ENCODE data around the gene CEMIP2.

Gene CEMIP2

DNA sequence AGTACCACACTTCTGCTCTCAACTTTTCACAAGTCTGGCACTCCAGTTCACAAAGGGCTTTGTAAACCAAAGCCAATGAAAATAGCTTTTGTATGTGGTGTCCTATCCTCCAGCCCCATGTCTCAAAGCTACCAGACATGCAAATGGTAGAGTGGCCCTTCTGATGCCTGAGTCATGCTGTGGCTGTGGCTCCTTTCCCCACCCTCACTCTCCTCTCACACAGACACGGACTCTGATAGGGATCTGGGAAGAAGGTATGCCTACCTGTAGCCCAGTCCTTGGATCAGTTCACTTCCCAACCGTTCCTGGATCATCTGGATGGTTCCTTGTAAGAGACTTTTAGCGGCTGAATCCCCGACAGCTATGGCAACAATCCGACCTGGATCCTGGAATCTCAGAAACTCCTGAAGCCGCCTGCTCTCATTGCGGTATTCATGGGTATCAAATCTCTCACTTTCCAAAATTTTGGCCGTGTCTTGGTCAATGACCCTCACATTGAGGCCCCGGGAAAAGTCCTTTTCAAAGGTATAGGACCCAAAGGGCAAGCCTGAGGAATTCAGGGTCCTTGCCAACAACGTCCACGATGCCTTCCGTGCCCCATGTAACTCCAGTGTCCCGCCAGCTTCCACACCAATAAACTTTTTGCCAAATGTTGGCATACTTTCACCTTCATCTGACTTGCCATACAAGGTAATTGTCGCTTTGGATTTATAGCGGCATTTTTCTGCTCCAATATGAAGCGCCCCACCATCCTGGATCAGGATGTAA lies 23.4 kb downstream of the CEMIP2 start:
- DNase-seq, result no peak

DNA sequence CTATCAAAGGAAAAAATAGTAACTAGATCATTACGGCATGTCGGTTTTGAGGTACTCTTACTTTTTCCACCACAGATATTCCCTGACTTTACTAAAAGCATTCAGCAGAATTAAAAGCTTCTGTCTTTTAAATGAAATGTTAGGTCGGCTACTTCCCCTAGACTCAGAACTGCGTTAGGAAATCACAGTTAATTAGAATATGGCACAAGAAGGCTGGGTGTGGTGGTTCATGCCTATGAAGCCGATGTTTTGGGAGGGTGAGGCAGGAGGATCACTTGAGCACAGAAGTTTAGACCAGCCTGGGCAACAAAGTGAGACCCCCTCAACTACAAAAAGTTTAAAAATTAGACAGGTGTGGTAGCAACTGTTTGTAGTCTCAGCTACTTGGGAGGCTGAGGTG lies 24.4 kb downstream of the CEMIP2 start:
- DNase-seq, result no peak

DNA sequence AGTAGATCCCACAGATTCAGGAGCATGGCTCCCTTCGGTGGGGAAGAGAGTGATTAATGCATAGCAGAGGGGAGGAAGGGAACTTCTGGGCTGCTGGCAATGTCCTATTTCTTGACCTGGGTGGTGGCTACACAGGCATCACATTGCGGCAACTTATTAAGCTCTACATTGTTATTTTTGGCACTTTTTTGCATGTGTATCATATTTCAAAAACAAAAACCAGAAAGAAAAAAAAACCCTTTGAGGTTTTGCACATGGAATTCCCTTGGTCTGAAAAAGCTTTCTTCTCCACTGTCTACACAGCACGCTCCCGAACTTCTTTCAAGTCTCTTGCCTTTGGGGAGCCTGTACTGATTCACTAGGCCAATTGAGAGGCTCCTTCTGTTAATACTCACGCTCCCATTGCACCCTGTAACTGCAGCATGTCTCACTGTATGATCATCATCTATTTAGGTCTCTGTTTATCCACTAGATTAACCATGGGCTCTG lies 25.1 kb downstream of the CEMIP2 start:
- no peak for DNase-seq

- DNase-seq, result no peak
Observed at GRCh38 chr9:71742703-71743102, 25.6 kb downstream of the CEMIP2 start.

GRCh38 chr9:71741926-71742648 lies 26.2 kb downstream of the CEMIP2 start:
- no peak for DNase-seq

GRCh38 chr9:71740199-71740598 lies 28.1 kb downstream of the CEMIP2 start:
- DNase-seq, result no peak

DNA sequence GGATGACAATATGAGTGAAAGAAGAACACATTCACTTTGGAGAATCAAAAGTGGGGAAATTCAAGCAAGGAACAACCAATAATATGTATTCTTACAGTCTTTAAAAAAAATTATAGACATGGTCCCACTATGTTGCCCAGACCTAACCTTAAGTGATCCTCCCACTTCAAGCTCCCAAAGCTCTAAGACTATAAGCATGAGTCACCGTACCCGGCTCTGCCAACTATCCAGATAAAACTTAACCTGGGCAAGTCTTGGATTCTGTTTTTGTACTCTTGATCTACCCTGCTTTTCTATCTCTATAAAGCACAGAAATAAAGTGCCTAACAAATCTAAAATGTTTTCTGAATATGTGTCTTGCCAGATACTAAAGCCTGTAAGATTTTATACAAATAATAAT lies 30.9 kb downstream of the CEMIP2 start:
- no peak for DNase-seq

- DNase-seq, result no peak
Observed at GRCh38 chr9:71736236-71736635, 32.1 kb downstream of the CEMIP2 start.

DNA sequence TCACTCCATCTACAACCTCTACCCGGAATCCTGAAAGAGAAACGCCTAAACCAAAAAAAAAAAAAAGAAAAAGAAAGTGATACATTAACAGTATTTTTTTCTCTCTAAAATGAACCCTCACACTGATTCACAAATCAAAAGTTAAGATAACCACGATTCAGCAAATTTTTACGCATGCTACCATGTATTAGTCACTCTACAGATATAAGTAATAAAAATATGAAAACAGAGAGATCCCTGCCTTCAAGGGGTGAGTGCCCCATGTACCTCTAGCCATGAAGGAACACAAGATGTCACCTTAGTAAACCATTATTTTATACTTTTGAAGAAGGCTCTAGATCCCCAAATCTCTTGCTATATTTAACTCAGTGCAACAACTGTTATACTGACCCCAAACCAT lies 33.4 kb downstream of the CEMIP2 start:
- DNase-seq, result no peak

- no peak for DNase-seq
Observed at GRCh38 chr9:71733176-71733575, 35.1 kb downstream of the CEMIP2 start.

DNA sequence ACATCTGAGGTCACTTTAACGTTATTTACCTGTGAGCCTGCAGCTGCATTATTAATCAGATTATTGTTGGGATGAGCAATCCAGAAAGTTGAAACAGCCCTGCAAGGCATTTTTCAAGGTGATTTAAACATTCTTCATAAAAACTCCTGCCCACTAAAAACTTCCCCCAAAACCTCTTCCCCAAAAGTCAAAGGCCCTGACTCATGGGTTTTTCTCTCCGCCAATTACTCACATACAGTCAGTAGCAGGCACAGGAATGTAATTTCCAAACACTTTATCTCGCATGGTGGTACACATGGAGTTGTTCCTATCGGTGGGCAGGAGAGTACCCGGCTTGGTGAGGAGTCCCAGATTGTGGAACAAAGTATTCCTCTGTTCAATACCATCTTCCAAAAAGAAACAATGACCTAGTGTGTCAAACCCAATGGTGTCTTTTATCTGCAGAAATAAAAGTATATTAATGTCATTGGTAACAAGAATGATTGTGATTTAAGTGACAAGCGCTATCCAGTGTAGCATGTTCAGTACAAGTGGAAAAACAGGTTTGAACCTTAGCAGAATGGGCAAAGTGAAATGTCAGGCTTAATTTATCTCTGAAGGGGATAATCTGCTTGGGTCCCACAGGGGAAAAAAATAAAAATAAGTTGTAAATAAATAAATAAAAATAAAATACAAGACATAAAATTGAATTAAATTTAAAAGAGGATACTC lies 38.3 kb downstream of the CEMIP2 start:
- DNase-seq, result no peak

DNA sequence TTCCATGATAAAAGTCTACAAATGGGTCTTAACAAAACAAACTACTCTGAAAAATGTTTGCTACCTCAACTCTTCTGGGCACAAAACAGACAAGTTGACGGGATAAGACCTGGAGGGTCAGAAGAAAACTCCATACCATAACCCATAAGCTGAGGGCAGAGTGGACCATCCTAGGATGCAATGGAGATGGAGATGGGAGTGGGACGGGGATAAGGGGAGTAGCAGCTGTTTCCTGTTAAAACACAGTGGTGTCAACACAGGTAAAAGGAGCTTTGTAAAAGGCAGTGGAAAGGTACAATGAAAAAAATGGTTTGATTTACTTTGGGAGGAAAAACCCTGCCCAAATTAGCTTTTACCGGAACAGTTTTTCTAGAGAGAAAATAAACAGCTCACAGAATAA lies 41.6 kb downstream of the CEMIP2 start:
- no peak for DNase-seq

DNA sequence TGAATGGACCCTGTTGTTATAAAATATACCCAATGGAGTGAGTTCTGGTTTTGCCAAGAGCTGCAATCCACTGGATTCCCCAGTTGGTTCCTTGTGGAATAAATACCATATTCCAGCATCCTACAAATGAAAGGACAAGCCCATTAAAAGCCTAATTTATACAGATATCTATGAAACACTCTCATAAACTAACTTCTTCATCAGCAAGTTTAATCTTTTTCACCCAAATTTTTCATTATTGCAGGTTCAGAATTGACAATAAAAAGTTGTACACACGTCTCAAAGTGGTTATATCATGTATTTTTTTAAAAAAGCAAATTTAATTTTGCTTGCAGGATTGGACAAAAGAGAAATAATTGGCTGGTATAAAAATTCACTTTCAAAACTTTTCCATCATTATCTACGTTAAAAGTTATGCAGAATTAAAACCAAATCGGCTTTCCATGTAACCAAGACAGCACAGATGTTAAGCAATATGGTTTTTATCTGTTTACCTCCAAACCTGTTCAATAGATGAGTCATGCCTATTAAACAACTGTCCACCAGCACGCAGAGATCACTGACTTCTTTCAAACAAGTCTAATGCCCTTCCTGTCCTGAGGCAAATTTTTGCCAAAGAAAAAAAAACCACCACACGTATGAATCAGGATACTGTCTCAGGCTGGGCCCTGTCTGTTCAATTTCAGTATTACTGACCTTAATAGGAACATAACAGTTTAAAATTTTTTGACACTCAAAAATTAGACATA lies 42.5 kb downstream of the CEMIP2 start:
- no peak for DNase-seq

GRCh38 chr9:71721855-71722254 lies 46.5 kb downstream of the CEMIP2 start:
- DNase-seq, result no peak

DNA sequence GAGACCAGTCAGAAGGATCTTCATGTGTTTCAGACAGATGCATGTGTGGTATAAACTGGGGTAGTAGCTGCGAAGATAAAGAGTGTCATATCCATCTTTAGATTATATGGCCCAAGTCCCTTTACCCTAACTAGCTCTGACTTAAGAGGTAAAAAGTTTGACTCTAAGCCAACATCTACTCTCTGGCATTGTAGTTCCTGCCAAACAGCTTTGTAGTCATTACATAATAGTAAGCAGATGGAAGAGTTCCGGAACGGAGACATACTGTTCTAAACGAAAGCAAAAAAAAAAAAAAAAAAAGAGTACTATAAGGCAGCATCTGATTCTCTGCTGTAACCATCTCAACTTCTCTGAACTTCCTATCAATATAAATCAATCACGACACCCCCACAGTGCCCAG lies 48.8 kb downstream of the CEMIP2 start:
- DNase-seq, result no peak

- DNase-seq, result no peak
Observed at GRCh38 chr9:71719088-71719487, 49.2 kb downstream of the CEMIP2 start.

DNA sequence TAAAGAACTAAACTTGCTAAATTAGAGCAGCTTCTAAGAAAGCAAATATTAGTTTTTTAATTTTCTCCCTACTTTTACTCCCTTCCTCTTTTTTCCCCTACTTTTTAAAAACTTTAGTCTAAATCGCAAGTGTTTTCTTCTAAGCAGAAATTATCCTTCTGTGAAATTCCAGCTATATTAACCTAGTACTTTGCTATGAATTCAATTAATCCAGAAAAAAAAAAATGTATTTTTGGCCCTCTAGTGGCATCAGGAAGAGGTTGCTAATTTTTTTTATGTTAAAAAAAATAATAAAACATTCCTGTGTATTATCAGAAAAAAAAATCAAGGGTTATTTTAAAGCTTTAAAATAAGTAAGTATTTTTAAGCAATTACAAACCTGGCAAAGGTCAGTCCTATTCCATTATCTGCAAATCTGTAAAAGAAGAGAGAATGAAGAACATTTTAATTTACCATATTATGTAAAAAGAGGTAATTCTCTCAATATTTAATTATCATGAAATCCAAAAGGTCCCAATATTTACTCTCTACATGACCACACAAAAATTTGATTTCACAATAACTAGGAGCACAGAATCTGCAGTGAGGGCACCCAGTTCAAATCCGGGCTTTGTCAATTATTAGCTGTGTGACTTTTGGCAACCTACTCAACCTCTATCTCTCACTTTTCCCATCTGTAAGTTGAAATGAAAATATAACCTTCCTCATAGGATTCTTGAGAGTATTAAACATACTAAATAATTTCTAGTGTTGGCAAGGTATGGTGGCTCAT lies 52.0 kb downstream of the CEMIP2 start:
- no peak for DNase-seq

GRCh38 chr9:71710856-71711255 lies 57.5 kb downstream of the CEMIP2 start:
- DNase-seq, result no peak

DNA sequence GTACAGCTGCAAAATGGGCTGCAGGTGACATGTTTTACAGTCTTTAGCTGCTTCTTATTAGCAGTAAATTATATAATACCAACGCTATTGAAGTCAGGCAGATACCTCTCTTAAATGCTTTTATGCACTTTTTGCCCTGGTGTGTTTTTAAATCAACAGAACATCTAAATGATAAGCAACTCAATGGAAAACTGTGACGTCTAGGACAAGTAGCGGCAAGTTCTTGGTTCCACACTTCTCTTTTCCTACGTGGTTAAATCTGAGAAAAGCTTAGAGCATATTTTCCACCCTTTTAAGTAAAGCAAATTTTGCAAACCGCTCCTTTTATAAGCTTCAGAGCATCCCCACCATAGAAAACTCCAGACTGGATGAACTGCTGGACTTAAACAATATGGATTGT lies 58.1 kb downstream of the CEMIP2 start:
- no peak for DNase-seq

GRCh38 chr9:71709384-71709783 lies 58.9 kb downstream of the CEMIP2 start:
- DNase-seq, result no peak

GRCh38 chr9:71706176-71706575 lies 62.1 kb downstream of the CEMIP2 start:
- DNase-seq, result no peak

DNA sequence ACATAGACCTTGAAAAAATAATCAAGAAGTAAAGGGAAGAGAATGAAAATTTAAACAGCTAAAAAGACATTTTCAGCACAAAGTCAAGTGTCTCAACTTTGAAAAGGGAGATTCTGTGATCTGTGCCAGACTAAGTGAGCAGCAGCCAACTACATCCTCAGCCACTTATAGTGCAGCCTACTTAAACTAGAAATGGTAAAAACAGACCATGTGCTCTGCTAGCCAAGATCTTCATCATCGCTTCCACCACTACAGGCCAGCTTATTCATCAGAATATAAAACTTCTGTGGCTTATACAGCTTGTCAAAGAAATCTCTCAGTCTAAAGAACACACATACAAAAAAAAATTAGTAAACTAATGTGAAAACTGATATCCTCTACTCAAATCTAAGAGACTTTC lies 63.5 kb downstream of the CEMIP2 start:
- DNase-seq, result no peak

Measured in activated CD8-positive, alpha-beta memory T cell treated with anti-CD3 and anti-CD28 coated beads, Interleukin-2, amount 50 U/mL, for 4 hours (primary cell).